C4-2B (cell line): ENCODE results near the gene MDFIC2.

Source experiments
- CTCF ChIP-seq: fragments of 450-650 bp; conservative IDR thresholded peaks from 2 replicates; pipeline ENCODE4 v1.5.1; 2017; ENCODE audit warnings: mild to moderate bottlenecking
- ZFX ChIP-seq: fragments of 450-650 bp; IDR thresholded peaks from 2 replicates; pipeline ENCODE4 v1.6.1; 2017

GRCh38 chr3:70352215-70352614 lies 39.8 kb upstream of the MDFIC2 start:
- TF ChIP-seq CTCF (no peak), ZFX (no peak)
